ENCODE results near the gene P4HA3. TPM values are rescaled to one million over a fixed set of nuclear protein-coding genes. Genes with fewer than 3 reads are reported as not detected.

Gene P4HA3
- total RNA-seq, 1 experiment from 2014 or later, result 0.91 TPM

GRCh38 chr11:74282914-74283371 is 28.5 kb downstream of the P4HA3 start:
- POLR2A ChIA-PET, result no interaction called here
- CTCF ChIA-PET, result no interaction called here
- peaks cover 0 to 9% of the 10 kb centered on the region in 2 experiments; a peak in 2 of 4 replicates for H3K4me1 ChIP-seq (ENCODE audit: control insufficient read depth in 1 of 2, insufficient read depth in 2 of 2, low read length in 2 of 2)
- TF ChIP-seq ZNF274 (IDR thresholded peaks at IDR 0.05; ENCODE audit: low read depth, low read length) (no peak), ZBTB33 (IDR thresholded peaks at IDR 0.05; ENCODE audit: extremely low read depth, insufficient replicate concordance, low read length) (no peak), JUND (IDR thresholded peaks at IDR 0.05) (no peak), POLR2A (IDR thresholded peaks at IDR 0.05; ENCODE audit: borderline replicate concordance, extremely low read depth, insufficient read depth, insufficient read length) (no peak), EGR1 (IDR thresholded peaks at IDR 0.05; ENCODE audit: low read depth) (no peak), REST (IDR thresholded peaks at IDR 0.05; ENCODE audit: low read depth) (no peak), CTCF (IDR thresholded peaks at IDR 0.05 in 2 of 3, conservative IDR thresholded peaks at IDR 0.05 in 1 of 3; ENCODE audit: borderline replicate concordance in 1 of 3, insufficient read depth in 1 of 3, low read depth in 2 of 3, low read length in 2 of 3) (no peak)
- H3K9me3 ChIP-seq (ENCODE audit: control insufficient read depth in 1 of 2, insufficient read depth in 1 of 2, low read depth in 1 of 2, low read length in 2 of 2), result no peaks in the 10 kb centered on the region
- H4K20me1 ChIP-seq (ENCODE audit: insufficient read depth), result no peaks in the 10 kb centered on the region
- no peaks in the 10 kb centered on the region for H3K9me2 ChIP-seq (ENCODE audit: insufficient read depth)
- H3K27ac ChIP-seq (ENCODE audit: low read depth, low read length), result no peak overlapping the region
- H3K4me3 ChIP-seq (replicated peaks in 1 of 2; ENCODE audit: low read depth in 1 of 2, low read length in 2 of 2), result no peak overlapping the region
- no peaks in the 10 kb centered on the region for H3K36me3 ChIP-seq (ENCODE audit: control insufficient read depth in 1 of 2, insufficient read depth in 2 of 2, low read length in 2 of 2)
- H3K27me3 ChIP-seq (ENCODE audit: insufficient read depth, low read length), result no peaks in the 10 kb centered on the region
- H3K79me2 ChIP-seq (ENCODE audit: insufficient read depth, low read length), result no peaks in the 10 kb centered on the region
- no TSS peak for BruUV-seq (replicated peaks)
- RAD21 ChIA-PET (ENCODE audit: low non-redundant PET in 1 of 2, low total read pairs in 2 of 2, uncharacterized antibody in 2 of 2, unreplicated experiment in 2 of 2), result no interaction called here
- intact Hi-C loops (cut with micrococcal nuclease), result no loop called here
- no peak overlapping the region for H3K9ac ChIP-seq (ENCODE audit: low read length)
- H3K4me2 ChIP-seq (ENCODE audit: low read length), result no peak overlapping the region
- no peak for DNase-seq (ENCODE audit: low read depth, low spot score)
- no peak for ATAC-seq
- no peak overlapping the region for H2AFZ ChIP-seq (ENCODE audit: low read depth, low read length, poor library complexity, severe bottlenecking)
